Left cardiac atrium (tissue), 4 donors: ENCODE results near the gene C1orf174. TPM values are rescaled to one million over a fixed set of nuclear protein-coding genes. Genes with fewer than 3 reads are reported as not detected.
A peak's percentile ranks its signal among the peaks of the same experiment; 100 is the strongest.

Experiments
- ATAC-seq, 2 donors: fragments of 200-7000 bp; cut with Tn5 transposase; one replicate each; pipeline ENCODE4 v1.9.1; 2020; ENCODE audit warnings: mild to moderate bottlenecking in 2 of 2, moderate library complexity in 2 of 2
- DNase-seq: peaks from one replicate; pipeline ENCODE4 v3.0.0-alpha.2; 2020
- intact Hi-C, 2 donors: fragments of 100-400 bp; cut with DNase I; formaldehyde crosslinking; loops; one replicate each; pipeline versions ENCODE4 v1.14.1 to v1.15.1; 2022 to 2023
- total RNA-seq, 2 donors: library from RNA; stranded (reverse); fragmentation: NEBNext Ultra II Directional; extraction: Animal tissue kit (Norgen Biotek cat#: 25700); gene quantifications; one replicate each; pipeline ENCODE4 v1.2.1, GENCODE V29; 2021
- donor health status: DM: no; HTN: yes; CAD: no.
- donor health status: DM: no; HTN: yes; CAD: no; lungs with severe emphysema.
- donor health status: DM: yes; HTN: yes; CAD: no.
- donor health status: Dilated cardiomyopathy.

C1orf174 gene
- total RNA-seq, 2 donors from 2014 or later, result 13.2 to 14.0 TPM

DNA sequence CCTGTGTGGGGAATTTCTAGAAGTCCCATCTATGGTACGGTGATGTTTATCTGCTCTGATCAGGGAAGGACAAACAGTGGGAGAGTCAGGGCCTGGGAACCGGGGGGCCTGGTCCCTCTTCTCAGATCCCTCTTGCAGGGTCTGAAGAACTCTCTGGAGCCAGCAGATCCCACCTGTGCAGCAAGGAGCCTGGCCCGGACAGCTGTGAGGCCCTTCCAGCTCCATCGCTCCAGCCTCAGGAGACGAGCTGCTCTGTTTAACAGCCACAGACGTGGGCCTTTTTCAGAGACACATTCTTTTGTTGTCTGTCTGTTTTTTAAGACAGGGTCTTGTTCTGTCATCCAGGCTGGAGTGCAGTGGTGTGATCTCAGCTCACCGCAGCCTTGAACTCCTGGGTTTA is 14.5 kb downstream of the C1orf174 start:
- intact Hi-C loops, result no loop called here

DNA sequence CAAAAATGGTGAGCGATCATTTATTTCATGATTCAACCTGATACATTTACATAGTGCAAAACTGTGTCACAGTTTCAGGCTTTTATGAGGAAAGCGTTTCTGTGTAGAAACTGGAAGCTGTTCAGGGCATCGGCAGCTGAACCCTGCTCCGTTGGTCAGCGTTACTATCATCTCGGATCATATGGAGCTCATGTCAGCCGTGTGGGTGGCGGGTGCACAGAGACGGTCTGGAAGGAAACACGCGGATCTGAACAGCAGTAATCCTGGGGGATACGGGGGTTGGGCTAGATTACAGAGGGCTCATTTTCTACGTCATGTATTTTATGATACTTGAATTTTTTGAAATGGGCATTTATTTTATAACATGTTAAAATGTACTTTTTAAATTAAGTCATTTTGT is 15.1 kb downstream of the C1orf174 start:
- DNase-seq, result no peak
- intact Hi-C loops, result no loop called here
- no peak for ATAC-seq

More for the DNA sequence above, 14.5 kb downstream of the C1orf174 start:
- ATAC-seq (no peak), DNase-seq (no peak)

DNA sequence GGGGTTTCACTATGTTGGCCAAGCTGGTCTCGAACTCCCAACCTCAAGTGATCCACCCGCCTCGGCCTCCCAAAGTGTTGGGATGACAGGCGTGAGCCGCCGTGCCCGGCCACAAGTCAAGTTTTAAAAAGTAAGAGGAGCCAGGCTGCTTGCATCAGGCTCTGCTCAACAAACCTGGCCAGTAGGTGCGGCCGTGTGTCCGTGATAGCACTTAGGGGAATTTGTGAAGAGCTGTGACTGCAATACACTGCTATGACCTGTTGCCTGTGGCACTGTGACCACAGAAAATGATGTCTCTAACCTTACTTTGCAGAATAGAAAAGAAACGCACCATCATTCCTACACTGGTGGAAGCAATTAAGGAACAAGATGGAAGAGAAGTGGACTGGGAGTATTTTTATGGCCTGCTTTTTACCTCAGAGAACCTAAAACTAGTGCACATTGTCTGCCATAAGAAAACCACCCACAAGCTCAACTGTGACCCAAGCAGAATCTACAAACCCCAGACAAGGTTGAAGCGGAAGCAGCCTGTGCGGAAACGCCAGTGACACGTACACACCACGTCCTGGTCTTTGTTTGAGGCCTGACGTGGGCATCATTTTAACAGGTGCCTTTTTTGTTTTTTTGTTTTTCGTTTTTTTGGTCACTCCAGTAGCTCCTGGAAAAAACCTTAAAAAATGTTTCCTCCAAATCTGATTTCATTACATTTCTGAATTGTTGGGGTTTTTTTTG is 16.7 kb downstream of the C1orf174 start:
- no peak for ATAC-seq
- no peak for DNase-seq

DNA sequence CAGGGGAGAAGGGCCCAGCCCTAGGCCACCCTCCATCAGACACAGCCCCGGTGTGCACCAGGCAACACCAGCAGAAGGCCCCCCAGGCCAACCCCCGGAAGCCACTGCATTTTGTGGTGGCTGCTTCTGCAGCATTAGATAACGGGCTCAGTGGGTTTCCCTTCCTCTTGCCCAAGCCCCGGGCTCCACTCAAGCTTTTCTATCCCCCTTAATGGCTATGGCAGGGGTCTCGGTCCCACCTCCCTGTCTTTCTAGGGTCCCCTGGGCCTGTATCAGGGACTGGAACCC is 18.9 kb downstream of the C1orf174 start:
- ATAC-seq (no peak), DNase-seq (no peak)
- intact Hi-C loops, result no loop called here

More for the DNA sequence above, 16.7 kb downstream of the C1orf174 start:
- intact Hi-C loops, result no loop called here

DNA sequence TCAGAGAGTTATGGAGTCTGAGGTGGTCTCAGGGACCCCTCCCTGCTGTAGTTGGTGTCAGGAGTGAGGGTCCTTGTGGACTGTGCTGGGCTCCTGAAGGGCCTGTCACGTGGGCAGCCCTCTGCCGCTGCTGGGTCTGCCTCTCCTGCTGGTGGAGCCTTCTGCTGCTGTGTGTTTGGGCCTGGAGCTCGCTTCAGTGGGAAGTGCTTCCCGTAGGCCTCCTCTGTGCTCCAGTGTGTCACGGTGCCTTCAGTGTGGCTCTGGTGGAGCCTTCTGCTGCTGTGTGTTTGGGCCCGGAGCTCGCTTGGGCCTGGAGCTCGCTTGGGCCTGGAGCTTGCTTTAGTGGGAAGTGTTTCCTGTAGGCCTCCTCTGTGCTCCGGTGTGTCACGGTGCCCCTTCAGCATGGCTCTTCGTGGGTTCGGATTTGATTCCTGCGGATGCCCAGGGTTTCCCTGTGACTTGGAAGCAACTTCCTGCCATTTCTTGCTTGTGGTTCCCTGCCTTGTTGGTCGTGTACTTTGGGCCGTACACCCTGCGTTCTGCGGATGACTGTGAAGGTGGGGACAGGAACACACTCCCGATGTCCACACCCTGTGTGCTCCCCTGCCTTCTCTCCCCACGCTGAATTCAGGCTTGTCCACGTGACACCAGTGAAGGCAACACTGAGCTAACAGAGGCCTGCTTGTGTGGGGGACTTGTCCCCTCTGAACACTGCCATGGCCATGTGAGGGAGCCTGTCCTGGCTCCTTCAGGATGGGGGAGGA is 19.5 kb downstream of the C1orf174 start:
- intact Hi-C loops, result no loop called here
- DNase-seq (no peak), ATAC-seq (no peak)

DNA sequence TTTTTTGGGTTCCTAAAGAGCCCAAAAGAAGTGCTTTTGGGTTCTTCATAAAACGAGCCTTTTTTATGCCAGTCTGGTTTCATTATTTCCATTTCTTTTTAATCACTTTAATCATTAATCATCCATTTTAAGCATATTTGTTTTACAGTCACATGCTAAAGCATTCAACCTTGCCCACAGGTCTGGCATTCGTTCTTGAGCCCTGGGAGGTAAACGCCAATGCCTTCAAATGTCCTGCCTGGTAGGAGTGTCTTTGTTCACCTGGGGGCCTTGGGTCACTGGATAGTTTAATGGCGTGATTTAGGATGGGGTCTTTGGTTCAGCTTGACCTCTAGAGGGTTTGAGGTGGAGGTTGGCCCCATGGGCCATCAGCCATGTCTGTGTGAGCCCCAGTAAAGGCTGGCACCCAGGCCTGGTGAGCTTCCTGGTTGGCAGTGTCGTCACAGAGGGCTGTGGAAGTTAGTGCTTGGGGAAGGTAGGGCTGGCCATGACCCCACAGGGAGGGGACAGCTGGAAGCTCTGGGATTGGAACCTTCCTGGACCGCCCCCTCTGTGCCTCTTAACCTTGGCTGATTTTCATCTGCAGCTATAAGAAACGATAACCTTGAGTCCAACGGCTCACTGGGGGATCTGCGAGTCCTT is 20.2 kb downstream of the C1orf174 start:
- no peak for DNase-seq
- ATAC-seq, result no peak
- intact Hi-C loops, result no loop called here

DNA sequence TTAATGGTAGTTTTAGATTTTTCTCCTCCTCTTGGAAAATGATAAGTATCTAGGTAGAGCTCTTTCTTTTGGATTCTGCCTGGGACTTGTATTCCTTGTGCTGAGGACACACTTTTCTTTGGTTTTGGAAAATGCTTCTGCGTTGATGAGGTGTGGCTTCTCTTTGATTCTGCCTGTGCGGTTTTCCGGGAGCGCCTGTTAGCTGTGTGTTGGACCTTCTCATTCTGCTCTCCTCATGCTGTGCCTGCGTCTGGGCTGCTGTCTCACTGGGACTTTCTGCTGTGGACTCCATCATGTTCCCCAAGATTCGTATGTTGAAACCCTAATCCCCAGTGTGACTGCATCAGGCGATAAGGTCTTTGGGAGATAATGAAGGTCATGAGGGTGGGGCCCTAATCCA is 21.0 kb downstream of the C1orf174 start:
- no peak for ATAC-seq
- DNase-seq, result no peak
- intact Hi-C loops, result no loop called here

DNA sequence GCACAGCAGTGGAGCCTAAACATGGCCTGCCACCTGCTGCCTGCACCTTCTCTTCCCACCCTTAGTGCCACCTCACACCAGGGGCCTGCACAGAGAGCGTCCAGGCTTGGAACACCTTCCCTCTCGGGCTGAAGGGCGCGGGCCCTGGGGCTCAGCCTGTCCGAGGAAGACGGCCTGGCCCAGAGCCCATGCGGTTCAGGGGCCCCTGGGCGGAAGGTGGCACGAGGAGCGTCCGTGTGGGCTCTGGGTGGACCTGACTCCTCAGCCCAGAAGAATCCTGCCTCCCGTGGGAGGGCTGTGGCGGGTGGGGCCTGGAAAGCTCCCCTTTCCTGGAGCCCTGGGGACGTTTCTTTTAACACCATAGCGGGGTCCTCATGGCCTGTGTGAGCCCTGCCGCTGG is 23.4 kb downstream of the C1orf174 start:
- ATAC-seq (no peak), DNase-seq (no peak)
- intact Hi-C loops, result no loop called here

DNA sequence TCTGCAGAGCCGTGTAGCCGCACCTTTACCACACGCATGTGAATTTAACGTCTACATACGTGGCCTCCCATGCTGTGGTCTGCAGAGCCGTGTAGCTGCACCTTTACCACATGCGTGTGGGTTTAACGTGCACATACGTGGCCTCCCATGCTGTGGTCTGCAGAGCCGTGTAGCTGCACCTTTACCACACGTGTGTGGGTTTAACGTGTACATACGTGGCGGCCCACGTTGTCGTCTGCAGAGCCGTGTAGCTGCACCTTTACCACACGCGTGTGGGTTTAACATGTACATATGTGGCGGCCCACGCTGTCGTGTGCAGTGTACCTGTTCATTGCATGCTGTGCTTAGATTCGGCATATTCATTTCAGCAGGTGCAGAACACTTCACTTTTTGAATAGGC is 25.3 kb downstream of the C1orf174 start:
- no peak for DNase-seq
- intact Hi-C loops, result no loop called here
- no peak for ATAC-seq

DNA sequence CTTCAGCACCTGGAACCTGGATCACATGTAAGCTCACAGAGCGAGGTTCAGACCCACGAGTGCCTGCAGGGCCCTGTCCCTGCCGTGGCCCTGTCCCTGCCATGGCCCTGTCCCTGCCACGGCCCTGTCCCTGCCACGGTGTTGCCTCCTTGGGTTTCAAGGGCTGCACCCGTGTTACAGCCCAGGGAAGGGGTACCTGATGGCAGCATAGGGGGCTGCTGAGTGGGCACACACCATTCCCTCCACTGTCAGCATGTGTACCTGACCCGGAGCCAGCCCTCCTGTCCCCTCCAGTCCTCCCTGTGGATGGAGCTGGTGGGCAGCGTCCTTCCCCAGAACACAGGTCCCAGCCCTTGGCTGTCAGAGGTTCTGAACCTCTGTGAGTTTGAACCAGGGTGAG is 27.5 kb downstream of the C1orf174 start:
- no peak for DNase-seq
- no peak for ATAC-seq
- intact Hi-C loops, result no loop called here

DNA sequence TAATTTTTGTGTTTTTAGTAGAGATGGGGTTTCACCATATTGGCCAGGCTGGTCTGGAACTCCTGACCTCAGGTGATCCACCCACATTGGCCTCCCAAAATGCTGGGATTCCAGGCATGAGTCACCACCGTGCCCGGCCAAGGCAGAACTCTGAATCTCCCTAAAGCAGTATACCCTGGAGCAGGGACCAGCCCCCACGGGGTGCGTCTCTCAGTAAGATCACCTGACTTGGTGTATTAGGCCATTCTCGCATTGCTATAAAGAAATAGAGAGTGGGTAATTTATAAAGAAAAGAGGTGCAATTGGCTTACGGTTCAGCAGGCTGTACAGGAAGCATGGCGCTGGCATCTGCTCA is 28.6 kb downstream of the C1orf174 start:
- intact Hi-C loops, result no loop called here
- no peak for DNase-seq
- ATAC-seq, result no peak

DNA sequence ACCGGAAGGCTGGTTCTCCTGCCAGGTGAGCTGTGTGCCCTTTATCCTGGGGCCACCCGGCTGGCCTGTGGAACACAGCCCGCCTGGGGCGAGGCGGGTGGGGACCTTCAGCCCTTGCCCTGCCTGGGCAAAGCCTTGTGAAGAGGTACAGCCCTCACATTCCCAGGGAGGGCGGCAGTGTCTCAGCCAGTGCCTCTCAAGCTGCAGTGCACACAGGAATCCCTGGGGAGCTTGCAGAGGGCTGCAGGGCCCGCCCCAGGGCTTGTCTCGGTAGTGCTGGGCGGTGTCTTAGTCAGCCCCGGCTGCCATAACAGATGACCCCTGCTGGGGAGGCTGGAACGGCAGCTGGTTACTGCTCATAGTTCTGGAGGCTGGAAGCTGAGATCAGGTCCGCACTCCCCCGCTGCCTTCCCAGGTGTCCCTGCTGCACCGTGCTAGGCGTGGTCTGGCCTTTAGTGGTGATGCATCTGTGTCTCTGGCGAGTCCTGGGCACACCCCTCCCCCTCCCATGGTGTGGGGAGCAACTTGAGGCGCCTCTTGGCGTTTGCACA is 30.2 kb downstream of the C1orf174 start:
- ATAC-seq, result no peak

DNA sequence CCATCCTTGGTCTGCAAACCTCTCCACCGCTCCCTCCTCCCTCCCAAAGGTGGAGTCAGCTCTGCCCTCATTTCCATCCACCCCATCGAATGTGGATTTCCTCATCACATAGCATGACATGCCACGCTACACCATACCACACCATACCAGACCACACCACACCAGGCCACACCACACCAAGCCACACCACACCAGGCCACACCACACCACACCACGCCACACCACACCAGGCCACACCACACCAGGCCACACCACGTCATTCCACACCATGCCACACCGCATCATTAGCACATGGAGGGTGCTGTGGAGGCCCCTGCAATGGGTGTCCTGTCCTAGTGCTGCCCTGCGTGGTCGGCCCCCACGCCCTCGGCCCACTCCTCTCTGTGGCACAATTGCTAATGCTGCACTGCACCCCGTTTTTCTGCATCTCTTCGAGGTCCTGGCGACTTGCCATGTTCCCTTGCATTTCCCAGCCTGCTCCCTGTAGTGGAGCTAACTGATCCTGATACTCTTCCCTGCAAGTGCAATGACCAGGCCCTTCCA is 31.5 kb downstream of the C1orf174 start:
- peak in 1 of 2 donors; percentile 48 for ATAC-seq
- intact Hi-C loops, result no loop called here
- no peak for DNase-seq

More for the DNA sequence above, 30.2 kb downstream of the C1orf174 start:
- DNase-seq, result no peak
- intact Hi-C loops, result no loop called here

DNA sequence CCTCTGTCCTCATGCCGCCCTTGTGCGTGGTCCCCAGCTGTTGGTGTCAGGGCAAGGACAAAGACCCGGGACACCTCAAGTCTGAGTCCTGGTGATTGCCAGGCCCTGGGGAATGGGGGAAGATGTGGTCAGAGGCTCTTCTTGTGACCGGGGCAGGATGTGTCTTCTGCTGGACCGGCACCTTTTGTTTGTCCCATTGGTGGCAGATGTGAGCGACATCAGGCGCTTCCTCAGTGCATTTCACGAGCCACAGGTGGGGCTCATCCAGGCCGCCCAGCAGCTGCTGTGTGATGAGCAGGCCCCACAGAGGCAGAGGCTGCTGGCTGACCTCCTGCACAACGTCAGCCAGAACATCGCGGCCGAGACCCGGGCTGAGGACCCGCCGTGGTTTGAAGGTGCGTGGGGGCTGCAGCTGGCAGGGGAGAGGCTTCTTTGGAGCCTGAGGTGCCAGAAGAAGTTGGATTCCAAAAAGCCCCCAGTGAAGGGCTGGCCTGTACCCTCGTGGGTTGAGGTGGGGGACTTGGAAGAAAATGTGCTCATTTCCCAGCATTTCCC is 34.4 kb downstream of the C1orf174 start:
- ATAC-seq, result no peak
- no peak for DNase-seq
- intact Hi-C loops, result no loop called here

DNA sequence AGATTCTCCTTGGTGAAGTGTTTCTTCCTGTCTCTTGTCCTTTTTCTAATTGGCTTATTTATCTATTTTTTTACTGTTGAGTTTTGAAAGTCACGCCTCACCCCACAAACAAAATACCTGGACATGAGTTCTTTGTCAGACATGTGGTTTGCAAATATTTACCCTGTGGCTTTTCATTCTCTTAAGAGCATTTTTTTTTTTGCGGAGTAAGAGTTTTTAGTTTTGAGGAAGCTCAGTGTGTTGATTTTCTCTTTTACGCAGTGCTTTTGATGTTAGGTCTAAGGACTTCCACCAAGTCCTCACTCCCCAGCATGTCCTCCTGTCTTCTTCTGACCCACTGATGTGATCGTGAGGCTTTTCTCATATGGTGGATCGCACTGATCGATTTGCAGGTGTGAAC is 35.2 kb downstream of the C1orf174 start:
- ATAC-seq (no peak), DNase-seq (no peak)
- intact Hi-C loops, result no loop called here

DNA sequence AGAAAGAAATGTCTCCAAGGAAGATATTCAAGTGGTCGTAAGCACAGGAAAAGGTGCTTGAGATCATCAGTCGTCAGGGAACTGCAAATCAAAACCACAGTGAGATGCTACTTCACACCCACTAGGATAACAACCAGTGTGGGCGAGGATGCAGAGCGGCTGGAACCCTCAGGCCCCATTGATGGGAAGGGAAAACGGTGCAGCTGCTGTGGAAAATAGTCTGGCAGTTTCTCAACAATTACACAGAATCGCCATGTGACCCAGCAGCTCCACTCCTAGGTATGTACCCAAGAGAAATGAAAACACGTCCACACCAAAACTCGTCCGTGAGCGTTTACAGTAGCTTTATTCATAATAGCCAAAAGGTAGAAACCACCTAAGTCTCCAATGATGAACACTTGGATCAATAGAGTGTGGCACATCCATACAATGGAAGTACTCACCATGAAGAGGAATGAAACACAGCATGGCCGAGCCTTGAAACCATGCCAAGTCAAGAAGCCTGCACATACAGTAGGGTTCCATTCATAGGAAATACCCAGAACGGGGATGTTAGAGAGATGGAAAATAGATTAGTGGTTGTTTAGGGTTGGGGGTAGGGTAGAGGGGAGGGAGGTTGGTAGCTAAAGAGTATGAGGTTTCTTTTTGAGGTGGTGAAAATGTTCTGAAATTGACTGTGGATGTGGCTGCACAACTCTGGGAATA is 36.7 kb downstream of the C1orf174 start:
- intact Hi-C loops, result no loop called here
- DNase-seq (no peak), ATAC-seq (no peak)

DNA sequence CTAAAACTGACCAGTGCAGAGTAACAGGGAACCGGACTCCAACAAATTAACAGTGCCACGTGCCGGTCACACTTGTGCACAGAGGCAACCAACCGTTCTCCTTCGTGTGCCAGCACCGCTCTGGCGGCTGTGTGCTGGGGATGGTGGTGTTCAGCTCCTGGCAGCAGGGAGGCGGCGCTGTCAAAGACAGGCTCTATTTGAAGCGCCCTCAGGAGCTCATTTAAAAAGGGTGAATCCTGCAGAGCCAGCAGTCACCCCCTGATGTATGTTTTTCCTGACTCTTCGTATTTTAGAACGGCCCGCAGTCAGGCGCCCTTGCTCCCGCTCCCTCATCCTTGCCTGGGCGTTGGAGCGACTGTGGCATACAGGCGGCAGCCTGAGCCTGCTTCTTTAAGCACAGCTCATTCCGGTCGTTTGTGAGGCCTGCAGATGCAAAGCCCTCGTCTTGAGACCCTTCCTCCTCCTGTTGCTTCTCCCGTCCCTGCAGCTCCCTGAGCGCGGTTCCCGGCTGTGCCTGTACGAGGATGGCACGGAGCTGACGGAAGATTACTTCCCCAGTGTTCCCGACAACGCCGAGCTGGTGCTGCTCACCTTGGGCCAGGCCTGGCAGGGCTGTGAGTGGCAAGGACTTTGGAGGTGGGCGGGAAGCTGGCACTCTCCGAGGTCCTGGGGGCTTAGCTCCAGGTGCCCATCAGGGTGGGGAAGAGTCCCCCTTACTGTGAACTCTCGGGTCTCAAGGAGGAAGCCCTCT is 41.7 kb downstream of the C1orf174 start:
- DNase-seq, result no peak
- intact Hi-C loops, result no loop called here
- ATAC-seq, result peak in 1 of 2 donors; percentile 17

DNA sequence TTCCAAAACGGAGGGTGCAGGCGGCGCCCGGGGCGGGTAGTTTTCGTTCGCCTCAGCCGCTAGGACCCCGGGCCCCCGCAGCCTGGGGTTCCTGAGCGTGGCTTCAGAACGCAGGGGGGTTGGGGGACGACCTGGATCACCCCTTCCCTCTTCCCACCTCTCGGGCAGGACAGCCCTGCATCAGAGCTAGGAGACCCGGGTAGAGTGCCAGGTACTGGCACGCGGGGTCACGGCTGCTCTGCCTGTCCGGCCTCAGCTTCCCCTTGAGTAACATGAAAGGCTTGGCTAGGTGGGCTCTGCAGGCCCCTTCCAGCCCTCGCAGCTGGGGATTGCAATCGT is 42.3 kb downstream of the C1orf174 start:
- intact Hi-C loops, result no loop called here
- DNase-seq (no peak), ATAC-seq (peak in 1 of 2 donors; percentile 2)
